Measurements from ENCODE around the gene PRXL2B.

Gene PRXL2B

DNA sequence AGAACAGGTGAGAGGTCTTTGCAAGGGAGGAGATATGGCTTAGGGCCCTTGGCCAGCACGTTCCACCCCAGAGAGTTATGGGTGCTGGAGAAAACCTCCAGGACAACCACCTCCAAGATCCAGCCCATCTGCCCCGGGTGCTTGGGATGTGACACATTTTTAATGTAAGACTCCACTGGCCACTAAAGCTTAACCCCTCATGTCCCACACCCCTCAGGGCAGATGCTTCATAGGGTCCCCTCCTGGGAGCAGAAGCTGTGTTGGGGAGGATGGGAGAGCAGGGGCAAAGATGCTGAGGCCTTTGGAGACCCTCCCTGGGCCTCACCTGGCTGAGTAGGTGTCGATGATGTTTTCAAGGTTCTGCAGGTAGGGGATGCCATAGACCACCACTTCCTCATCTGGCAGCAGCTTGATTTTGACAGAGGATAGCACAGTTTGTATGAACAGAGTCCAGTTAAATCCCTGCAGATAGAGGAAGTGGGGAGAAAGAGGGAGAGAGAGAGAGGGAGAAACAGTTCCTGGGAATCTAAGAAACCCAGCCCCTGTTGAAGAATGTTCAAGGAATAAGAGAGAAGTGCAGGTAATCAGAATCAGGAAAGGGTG is 11.9 kb downstream of the PRXL2B start:
- TF ChIP-seq, protein P1, sequence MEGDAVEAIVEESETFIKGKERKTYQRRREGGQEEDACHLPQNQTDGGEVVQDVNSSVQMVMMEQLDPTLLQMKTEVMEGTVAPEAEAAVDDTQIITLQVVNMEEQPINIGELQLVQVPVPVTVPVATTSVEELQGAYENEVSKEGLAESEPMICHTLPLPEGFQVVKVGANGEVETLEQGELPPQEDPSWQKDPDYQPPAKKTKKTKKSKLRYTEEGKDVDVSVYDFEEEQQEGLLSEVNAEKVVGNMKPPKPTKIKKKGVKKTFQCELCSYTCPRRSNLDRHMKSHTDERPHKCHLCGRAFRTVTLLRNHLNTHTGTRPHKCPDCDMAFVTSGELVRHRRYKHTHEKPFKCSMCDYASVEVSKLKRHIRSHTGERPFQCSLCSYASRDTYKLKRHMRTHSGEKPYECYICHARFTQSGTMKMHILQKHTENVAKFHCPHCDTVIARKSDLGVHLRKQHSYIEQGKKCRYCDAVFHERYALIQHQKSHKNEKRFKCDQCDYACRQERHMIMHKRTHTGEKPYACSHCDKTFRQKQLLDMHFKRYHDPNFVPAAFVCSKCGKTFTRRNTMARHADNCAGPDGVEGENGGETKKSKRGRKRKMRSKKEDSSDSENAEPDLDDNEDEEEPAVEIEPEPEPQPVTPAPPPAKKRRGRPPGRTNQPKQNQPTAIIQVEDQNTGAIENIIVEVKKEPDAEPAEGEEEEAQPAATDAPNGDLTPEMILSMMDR (IDR thresholded peaks at IDR 0.05; ENCODE audit: insufficient read depth, low read depth, low read length, missing control alignments): no peak
- H3K4me3 ChIP-seq (ENCODE audit: low read length): no peak overlapping the region
- DNase-seq (ENCODE audit: low read depth): no peak

DNA sequence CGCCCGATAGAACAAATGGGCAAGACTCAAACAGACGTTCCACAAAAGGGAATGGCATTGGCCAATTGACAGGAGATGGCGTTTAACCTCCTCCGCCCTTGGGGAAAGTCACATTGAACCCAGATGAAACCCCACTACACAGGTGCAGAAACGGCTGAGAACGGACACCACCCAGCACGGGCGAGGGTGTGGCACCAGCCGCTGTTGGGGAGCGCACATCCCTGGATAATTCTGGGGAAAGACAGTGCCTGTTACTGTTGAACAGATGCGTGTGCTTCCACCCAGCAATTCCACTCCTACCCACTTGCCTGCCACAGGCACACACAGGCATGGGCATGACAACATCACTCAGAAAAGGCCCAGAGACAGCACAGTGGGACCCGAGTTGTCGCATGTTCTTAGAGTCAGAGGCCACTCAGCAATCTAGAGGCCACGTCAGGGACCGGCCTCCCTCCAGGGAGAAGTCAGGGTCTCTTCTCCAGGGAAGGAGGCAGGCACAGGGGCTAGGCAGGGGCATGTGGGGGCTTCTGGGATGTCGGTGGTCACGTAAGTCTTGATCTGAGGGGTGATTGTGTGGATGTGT is 15.2 kb downstream of the PRXL2B start:
- TF ChIP-seq, protein P1 (IDR thresholded peaks at IDR 0.05; ENCODE audit: insufficient read depth, low read depth, low read length, missing control alignments): no peak
- no peak overlapping the region for H3K4me3 ChIP-seq (ENCODE audit: low read length)
- no peak for DNase-seq (ENCODE audit: low read depth)

DNA sequence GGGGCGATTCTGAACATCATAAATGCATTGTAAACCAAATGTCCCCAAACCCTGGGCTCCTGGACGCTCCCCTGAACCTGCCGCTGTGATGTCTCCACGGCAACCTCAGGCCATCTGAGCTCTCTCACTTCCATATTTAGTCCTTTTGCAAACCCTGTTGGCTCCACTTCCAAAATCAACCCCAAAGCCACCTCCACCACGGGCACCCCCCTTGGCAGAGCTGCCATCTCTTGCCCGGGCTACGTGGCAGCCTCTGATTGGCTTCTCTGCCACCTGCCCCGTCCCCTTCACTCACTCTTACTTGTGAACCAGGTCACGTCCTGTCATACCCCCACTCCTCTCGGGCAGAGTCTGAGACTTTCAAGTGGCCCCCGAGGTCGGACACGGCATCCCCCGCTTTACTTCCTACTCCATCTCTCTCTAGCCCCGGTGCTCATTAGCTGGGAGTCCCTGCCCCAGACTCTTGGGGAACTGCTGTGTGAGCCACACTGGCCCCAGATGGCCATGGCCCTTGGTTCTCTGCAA is 15.8 kb downstream of the PRXL2B start:
- TF ChIP-seq, protein P1 (IDR thresholded peaks at IDR 0.05; ENCODE audit: insufficient read depth, low read depth, low read length, missing control alignments): no peak
- no peak overlapping the region for H3K4me3 ChIP-seq (ENCODE audit: low read length)
- no peak for DNase-seq (ENCODE audit: low read depth)

DNA sequence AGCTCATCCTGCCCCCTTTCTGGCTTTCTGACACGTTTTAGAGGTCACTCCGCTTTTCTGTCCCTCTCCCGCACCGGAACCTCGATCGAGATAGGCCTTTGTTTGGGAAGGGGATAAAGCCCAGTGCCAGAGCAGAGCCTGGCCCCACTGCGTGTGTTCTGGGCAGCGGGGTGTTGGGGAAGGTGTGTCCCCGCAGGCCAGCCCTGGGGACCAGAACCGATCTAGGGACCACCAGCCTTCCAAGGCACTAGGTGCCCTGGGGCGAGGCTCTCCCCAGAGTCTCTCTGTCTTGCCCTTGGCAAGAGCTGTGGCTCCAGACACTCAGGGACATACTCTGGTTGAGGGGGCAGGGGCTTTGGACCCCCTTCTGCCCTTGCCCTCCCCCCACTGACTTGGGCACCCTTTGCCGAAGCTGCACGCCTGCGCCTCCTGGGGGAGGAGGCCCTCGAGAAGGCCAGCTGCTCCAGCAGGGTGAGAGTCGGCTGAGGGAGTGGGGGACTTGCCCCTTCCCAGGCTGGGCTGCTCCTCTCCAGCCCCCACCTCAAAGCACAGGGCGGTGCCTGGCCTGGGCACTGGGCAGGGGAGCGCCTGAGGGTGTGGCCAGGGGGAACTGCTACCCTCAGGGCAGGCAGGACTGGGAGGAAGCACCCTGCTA is 16.4 kb downstream of the PRXL2B start:
- TF ChIP-seq, protein P1 (IDR thresholded peaks at IDR 0.05; ENCODE audit: insufficient read depth, low read depth, low read length, missing control alignments): no peak
- DNase-seq (ENCODE audit: low read depth): no peak
- no peak overlapping the region for H3K4me3 ChIP-seq (ENCODE audit: low read length)

DNA sequence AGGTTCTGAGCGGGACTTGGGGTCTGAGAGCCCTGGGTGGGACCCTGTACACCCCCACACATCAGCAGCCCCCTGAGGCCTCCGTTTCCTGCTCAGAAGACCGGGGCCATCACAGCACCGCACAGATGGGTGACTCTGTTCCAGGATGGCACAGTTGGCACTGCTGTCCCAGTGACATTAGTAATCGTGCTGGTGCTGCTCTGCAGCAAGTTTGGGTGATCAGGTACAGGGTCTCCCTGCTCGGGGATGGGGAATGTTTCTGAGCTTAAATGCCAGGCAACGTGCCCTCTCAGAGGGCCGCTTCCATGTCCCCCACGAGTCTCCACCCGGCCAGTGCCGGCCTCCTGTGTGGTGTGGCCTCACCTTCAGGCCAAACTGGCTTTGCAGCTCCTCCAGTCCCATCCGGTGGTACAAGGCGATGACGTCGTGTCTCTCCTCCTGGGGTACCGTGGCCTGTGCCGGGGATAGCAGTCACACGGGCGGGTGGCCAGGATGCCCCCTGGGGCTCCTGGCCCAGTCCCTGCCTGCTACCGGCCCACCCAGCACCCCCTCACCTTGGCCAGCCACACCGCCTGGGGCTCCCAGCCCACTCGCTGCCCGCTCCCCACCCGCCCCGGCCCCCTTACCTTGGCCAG is 17.1 kb downstream of the PRXL2B start:
- H3K4me3 ChIP-seq (ENCODE audit: low read length): no peak overlapping the region
- TF ChIP-seq, protein P1 (IDR thresholded peaks at IDR 0.05; ENCODE audit: insufficient read depth, low read depth, low read length, missing control alignments): no peak
- no peak for DNase-seq (ENCODE audit: low read depth)

DNA sequence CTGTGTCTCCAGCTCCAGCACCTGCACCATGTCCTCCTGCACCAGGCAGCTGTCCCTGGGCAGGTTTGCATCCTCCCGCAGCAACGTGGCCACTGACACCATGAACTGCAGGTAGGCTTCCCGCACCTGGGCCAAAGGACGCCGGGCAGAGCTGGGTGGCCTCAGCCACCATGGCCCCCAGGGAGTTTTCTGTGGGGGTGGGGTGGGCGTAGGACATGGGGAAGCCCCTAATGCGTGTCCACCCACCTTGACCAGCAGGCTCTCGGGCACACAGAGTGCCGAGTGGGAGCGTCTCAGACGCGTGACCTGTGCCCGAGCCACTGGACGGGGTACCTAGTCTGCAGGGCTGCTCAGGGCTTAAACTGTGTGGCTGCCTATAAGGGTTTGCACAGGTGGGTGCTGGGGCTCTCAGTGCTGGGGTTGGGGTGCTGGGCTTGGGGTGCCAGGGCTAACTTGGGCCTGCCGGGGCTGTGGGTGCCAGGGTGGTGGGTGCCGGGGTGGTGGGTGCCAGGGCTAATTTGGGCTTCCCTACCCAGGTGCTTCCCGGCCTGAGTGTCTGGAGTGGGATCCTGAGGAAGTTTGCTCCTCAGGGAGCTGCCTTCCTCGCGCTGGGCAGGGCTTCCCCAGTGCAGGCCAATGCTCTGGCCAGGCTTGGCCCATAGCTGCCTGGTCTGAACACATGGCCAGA is 17.7 kb downstream of the PRXL2B start:
- DNase-seq (ENCODE audit: low read depth): no peak
- no peak overlapping the region for H3K4me3 ChIP-seq (ENCODE audit: low read length)
- TF ChIP-seq, protein P1 (IDR thresholded peaks at IDR 0.05; ENCODE audit: insufficient read depth, low read depth, low read length, missing control alignments): no peak
